Caco-2 (cell line): ENCODE results near the gene SRRD. TPM values are rescaled to one million over a fixed set of nuclear protein-coding genes. Genes with fewer than 3 reads are reported as not detected.

Source experiments
- BruUV-seq: library from RNA; stranded (reverse); fragments of 400-500 nt; replicated peaks from 2 replicates; lab custom pipeline; 2021; lab: Mats Ljungman, UMichigan
- CTCF ChIA-PET: fragments of 300-600 bp; sonication (Branson Sonifier 250); formaldehyde crosslinking; loops from one replicate; lab custom pipeline; 2022; ENCODE audit warnings: antibody characterized with exemption; lab: Charles Lee
- POLR2A ChIA-PET: fragments of 300-600 bp; sonication (Branson Sonifier 250); formaldehyde crosslinking; loops from one replicate; lab custom pipeline; 2022; ENCODE audit warnings: antibody characterized with exemption; lab: Charles Lee
- DNase-seq, 2 experiments: peaks; one replicate each; pipeline versions ENCODE4 v3.0.0 to v3.0.0-alpha.2; 2020 to 2022
- H3K27me3 ChIP-seq: replicated peaks from 2 replicates; pipeline ENCODE4 v1.6.0; 2011; ENCODE audit warnings: low read length; ENCODE audit not compliant: control insufficient read depth, insufficient read depth
- H3K36me3 ChIP-seq: 2 replicates; pipeline ENCODE4 v1.5.1; 2011; ENCODE audit warnings: low read length; ENCODE audit not compliant: control insufficient read depth, insufficient read depth
- H3K4me1 ChIP-seq: fragments of 250-450 bp; sonication (Bioruptor Pico); 2 replicates; pipeline ENCODE4 v1.5.1; 2020; ENCODE audit warnings: mild to moderate bottlenecking
- H3K4me3 ChIP-seq: 2 replicates; pipeline ENCODE4 v1.5.1; 2011; ENCODE audit warnings: low read depth, mild to moderate bottlenecking, control low read depth, low read length
- H3K9me3 ChIP-seq: fragments of 250-450 bp; sonication (Bioruptor Pico); 2 replicates; pipeline ENCODE4 v1.5.1; 2020; ENCODE audit warnings: mild to moderate bottlenecking, moderate library complexity
- H3K27ac Mint-ChIP-seq: one replicate; pipeline ENCODE4 v1.8.0; 2022; ENCODE audit warnings: mixed read lengths; ENCODE audit not compliant: unreplicated experiment
- H3K27me3 Mint-ChIP-seq: one replicate; pipeline ENCODE4 v1.8.0; 2022; ENCODE audit warnings: mixed read lengths; ENCODE audit not compliant: insufficient read depth, unreplicated experiment
- H3K36me3 Mint-ChIP-seq: one replicate; pipeline ENCODE4 v1.8.0; 2022; ENCODE audit warnings: mild to moderate bottlenecking, mixed read lengths; ENCODE audit not compliant: insufficient read depth, unreplicated experiment
- H3K4me1 Mint-ChIP-seq: one replicate; pipeline ENCODE4 v1.8.0; 2022; ENCODE audit warnings: low read depth, mixed read lengths; ENCODE audit not compliant: unreplicated experiment
- H3K4me3 Mint-ChIP-seq: one replicate; pipeline ENCODE4 v1.8.0; 2022; ENCODE audit warnings: mild to moderate bottlenecking, moderate library complexity, mixed read lengths; ENCODE audit not compliant: unreplicated experiment
- H3K9me3 Mint-ChIP-seq: one replicate; pipeline ENCODE4 v1.8.0; 2022; ENCODE audit warnings: mixed read lengths; ENCODE audit not compliant: unreplicated experiment
- CTCF ChIP-seq, 2 experiments: fragments of 200-600 bp in 1 of 2; IDR thresholded peaks; 1 replicate in 1 of 2; 2 replicates in 1 of 2; pipeline versions ENCODE4 v1.5.1 to v1.8.0; 2011 to 2022; ENCODE audit warnings: antibody characterized with exemption in 1 of 2, control low read depth in 1 of 2, inconsistent platforms in 1 of 2, low read depth in 1 of 2, low read length in 1 of 2, mild to moderate bottlenecking in 1 of 2, moderate library complexity in 1 of 2; ENCODE audit not compliant: insufficient read depth in 1 of 2, severe bottlenecking in 1 of 2, unreplicated experiment in 1 of 2
- intact Hi-C: fragments of 100-400 bp; cut with micrococcal nuclease; formaldehyde crosslinking; loops from one replicate; pipeline ENCODE4 v1.10.0; 2022; ENCODE audit not compliant: unreplicated experiment
- total RNA-seq: library from RNA; stranded (reverse); gene quantifications from 2 replicates; pipeline ENCODE4 v1.2.3, GENCODE V29; 2022

The SRRD gene
- total RNA-seq, 1 experiment from 2014 or later: 21.8 TPM

DNA sequence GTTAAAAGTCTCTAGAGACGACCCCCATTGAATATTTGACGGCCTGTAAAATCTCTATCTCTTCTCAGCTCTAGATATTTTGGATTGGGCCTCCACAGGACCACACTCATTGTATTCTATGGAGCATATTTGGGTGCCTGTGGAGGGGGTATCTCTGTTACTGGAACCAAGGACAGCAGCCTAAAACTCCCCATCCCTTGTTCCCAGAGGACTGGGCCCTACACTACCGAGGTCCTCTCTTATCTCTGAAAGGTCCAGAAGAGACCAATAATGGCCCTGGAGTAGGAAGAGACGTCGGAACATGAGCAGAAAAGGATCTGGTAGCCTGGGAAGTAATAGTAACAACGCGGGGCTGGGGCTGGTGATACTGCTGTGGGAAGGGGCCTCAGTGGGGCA lies 636 bp upstream of the SRRD start:
- CTCF ChIA-PET: interaction anchor here (0.7 to 1.3 kb wide), 2 partner anchors 19 to 118 kb away, joined by 3 to 6 read pairs; no protein-coding TSS in a partner anchor
- Histone ChIP-seq H3K9me3 (no peaks in the 10 kb centered on the region), H3K4me1 (peaks cover 12% of the 10 kb centered on the region; the same call in 1 of the 2 replicates), H3K36me3 (peaks cover 1% of the 10 kb centered on the region), H3K27me3 (no peaks in the 10 kb centered on the region), H3K4me3 (peak overlapping the region; percentile 82)
- BruUV-seq: no TSS peak
- POLR2A ChIA-PET: interaction anchor here (0.7 to 1.7 kb wide), 5 partner anchors 12 to 1436 kb away, joined by 3 to 13 read pairs (median 4); partner anchors contain the start of genes PITPNB and TFIP11
- no peaks in the 10 kb centered on the region for H3K27me3 Mint-ChIP-seq
- peaks cover 30% of the 10 kb centered on the region for H3K4me1 Mint-ChIP-seq
- H3K9me3 Mint-ChIP-seq: no peaks in the 10 kb centered on the region
- H3K36me3 Mint-ChIP-seq: peaks cover 25% of the 10 kb centered on the region
- H3K4me3 Mint-ChIP-seq: peak overlapping the region; percentile 98
- no peak for TF ChIP-seq CTCF (IDR thresholded peaks at IDR 0.05; ENCODE audit: insufficient read depth in 1 of 2, low read depth in 1 of 2, low read length in 1 of 2, severe bottlenecking in 1 of 2, unreplicated experiment in 1 of 2)
- peak overlapping the region; percentile 96 for H3K27ac Mint-ChIP-seq
- intact Hi-C loops: no loop called here
- DNase-seq: no peak

GRCh38 chr22:26484360-26484706 lies 656 bp downstream of the SRRD start:
- no peak for TF ChIP-seq CTCF (IDR thresholded peaks at IDR 0.05; ENCODE audit: insufficient read depth in 1 of 2, low read depth in 1 of 2, low read length in 1 of 2, severe bottlenecking in 1 of 2, unreplicated experiment in 1 of 2)
- peak overlapping the region; percentile 82 for H3K4me3 ChIP-seq
- Mint-ChIP-seq H3K4me3 (peak overlapping the region; percentile 98), H3K27me3 (no peaks in the 10 kb centered on the region), H3K27ac (peak overlapping the region; percentile 96), H3K4me1 (peaks cover 30% of the 10 kb centered on the region), H3K9me3 (no peaks in the 10 kb centered on the region), H3K36me3 (peaks cover 36% of the 10 kb centered on the region)
- H3K4me1 ChIP-seq: peaks cover 10% of the 10 kb centered on the region; the same call in 1 of the 2 replicates
- POLR2A ChIA-PET: interaction anchor here (1.7 kb wide), 1 partner anchor 28 kb away, joined by 13 read pairs; the partner anchor contains the start of gene TFIP11
- BruUV-seq: TSS peak; percentile 53
- H3K9me3 ChIP-seq: no peaks in the 10 kb centered on the region
- intact Hi-C loops: no loop called here
- DNase-seq: no peak
- no peaks in the 10 kb centered on the region for H3K27me3 ChIP-seq
- peaks cover 1% of the 10 kb centered on the region for H3K36me3 ChIP-seq
- CTCF ChIA-PET: interaction anchor here (1.3 kb wide), 1 partner anchor 119 kb away, joined by 6 read pairs; no protein-coding TSS in a partner anchor

DNA sequence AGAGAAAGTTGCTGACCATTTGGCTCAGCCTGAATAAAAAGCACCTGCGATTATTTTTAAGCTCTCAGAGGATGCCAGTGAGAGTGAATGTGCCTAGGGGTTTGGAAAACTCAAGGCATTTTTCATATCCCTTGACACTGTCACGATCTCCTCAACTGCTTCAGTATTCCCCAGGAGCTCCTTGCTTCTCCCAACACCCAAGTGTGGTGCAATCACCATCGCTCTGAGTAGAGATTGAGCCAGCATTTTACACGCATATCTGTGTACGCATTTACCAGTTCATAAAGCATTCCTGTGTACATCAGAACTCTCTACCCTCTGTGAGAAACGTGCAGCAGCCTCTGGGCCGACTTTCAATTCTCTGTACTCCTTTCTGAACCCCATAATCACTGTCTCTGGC lies 1.3 kb downstream of the SRRD start:
- Histone ChIP-seq H3K4me3 (no peak overlapping the region), H3K36me3 (peaks cover 1% of the 10 kb centered on the region), H3K4me1 (peaks cover 6% of the 10 kb centered on the region; the same call in 1 of the 2 replicates), H3K27me3 (no peaks in the 10 kb centered on the region), H3K9me3 (no peaks in the 10 kb centered on the region)
- Mint-ChIP-seq H3K36me3 (peaks cover 42% of the 10 kb centered on the region), H3K4me1 (peaks cover 25% of the 10 kb centered on the region), H3K27me3 (no peaks in the 10 kb centered on the region), H3K4me3 (no peak overlapping the region), H3K9me3 (no peaks in the 10 kb centered on the region), H3K27ac (peak overlapping the region; percentile 22)
- no peak for TF ChIP-seq CTCF (IDR thresholded peaks at IDR 0.05; ENCODE audit: insufficient read depth in 1 of 2, low read depth in 1 of 2, low read length in 1 of 2, severe bottlenecking in 1 of 2, unreplicated experiment in 1 of 2)
- intact Hi-C loops: no loop called here
- DNase-seq: no peak
- ChIA-PET POLR2A (no interaction called here), CTCF (no interaction called here)
- BruUV-seq: no TSS peak
